Ascending aorta (tissue), 2 donors: ENCODE measurements around the gene SLC7A9. TPM values are rescaled to one million over a fixed set of nuclear protein-coding genes. Genes with fewer than 3 reads are reported as not detected.
"Not testable (repeated sequence)": the region's sequence is repeated elsewhere in the genome, so short reads cannot be mapped to it uniquely, and the experiment has no call there.

Experiments used
- DNase-seq, 2 donors: peaks; one replicate each; pipeline ENCODE4 v3.0.0-alpha.2; 2019; ENCODE audit warnings: low spot score in 2 of 2
- H3K27ac ChIP-seq, 2 donors: fragments of 200-600 bp; sonication (generic); one replicate each; pipeline ENCODE4 v1.5.1; 2016 to 2017; ENCODE audit warnings: mild to moderate bottlenecking in 1 of 2
- H3K27me3 ChIP-seq: fragments of 200-600 bp; sonication (generic); one replicate; pipeline ENCODE4 v1.5.1; 2017
- H3K36me3 ChIP-seq, 2 donors: fragments of 200-600 bp; sonication (generic); one replicate each; pipeline ENCODE4 v1.5.1; 2016
- H3K4me1 ChIP-seq, 2 donors: fragments of 200-600 bp; sonication (generic); one replicate each; pipeline ENCODE4 v1.5.1; 2016 to 2017; ENCODE audit warnings: mild to moderate bottlenecking in 1 of 2
- H3K4me3 ChIP-seq, 2 donors: fragments of 200-600 bp; sonication (generic); one replicate each; pipeline ENCODE4 v1.5.1; 2016 to 2017; ENCODE audit warnings: mild to moderate bottlenecking in 1 of 2
- H3K9me3 ChIP-seq, 2 donors: fragments of 200-600 bp; sonication (generic); one replicate each; pipeline ENCODE4 v1.5.1; 2016
- CTCF ChIP-seq, 3 experiments: fragments of 200-600 bp in 2 of 3; fragments of 450-650 bp in 1 of 3; sonication (generic) in 2 of 3; IDR thresholded peaks; one replicate each; pipeline ENCODE4 v1.5.1; 2016 to 2019; ENCODE audit warnings: antibody characterized with exemption in 3 of 3, mild to moderate bottlenecking in 1 of 3, moderate library complexity in 1 of 3
- intact Hi-C: fragments of 100-400 bp; cut with DNase I; formaldehyde crosslinking; loops from one replicate; pipeline ENCODE4 v1.15.1; 2023
- total RNA-seq: library from RNA; depleted of rRNA; stranded (reverse); fragments of >200 nt; gene quantifications from one replicate; pipeline ENCODE4 v1.1.0, GENCODE V29; 2016

SLC7A9 gene
- total RNA-seq, 1 donor from 2014 or later = not detected

DNA sequence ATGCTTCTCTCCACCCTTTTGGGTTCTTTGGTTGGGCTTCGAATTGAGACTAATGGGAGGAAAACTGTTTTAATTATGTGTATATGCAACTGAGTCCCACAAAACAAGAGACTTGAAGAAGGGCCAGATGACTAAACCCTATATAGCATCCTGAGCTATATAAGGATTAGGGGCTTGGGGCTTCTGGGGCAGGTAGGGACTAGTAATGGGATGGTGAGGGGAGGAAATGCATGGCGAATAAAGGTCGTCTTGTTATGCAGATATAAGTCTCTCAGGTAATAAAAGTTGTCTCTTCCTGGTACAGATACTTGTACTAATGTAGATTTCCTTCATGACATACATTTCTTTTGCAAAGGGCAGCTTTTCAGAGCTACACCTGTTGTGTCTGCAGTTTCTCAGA, 2.8 kb upstream of the SLC7A9 start:
- intact Hi-C loops = no loop called here
- no peaks in the 10 kb centered on the region for H3K4me1 ChIP-seq
- no peak for TF ChIP-seq CTCF (IDR thresholded peaks at IDR 0.05)
- H3K36me3 ChIP-seq = peaks cover 0 to 13% of the 10 kb centered on the region in 2 donors
- DNase-seq = no peak
- no peaks in the 10 kb centered on the region for H3K27me3 ChIP-seq
- H3K27ac ChIP-seq = no peak overlapping the region
- H3K4me3 ChIP-seq = no peak overlapping the region
- no peaks in the 10 kb centered on the region for H3K9me3 ChIP-seq

DNA sequence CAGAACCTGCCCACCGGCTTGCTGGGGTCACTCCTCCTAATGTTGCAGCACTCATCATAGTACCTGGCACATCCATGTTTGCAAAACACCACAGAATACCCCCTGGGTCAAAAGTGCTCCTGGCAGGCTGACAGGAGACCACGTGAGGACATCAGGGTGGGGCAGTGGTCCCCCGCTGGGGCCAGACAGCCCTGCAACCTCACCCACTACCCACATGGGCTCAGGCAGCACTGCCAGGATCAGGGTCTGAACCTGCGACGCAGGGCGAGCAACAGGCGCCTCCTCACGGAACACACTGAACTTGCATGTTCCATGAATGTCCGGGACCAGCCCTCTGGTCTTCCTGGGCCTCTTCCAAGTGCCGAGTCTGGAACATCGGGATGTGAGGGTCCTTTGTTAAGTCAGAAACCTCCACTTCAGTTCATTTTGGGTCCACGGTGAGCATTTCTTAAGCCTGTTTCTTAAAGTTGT, 1.4 kb upstream of the SLC7A9 start:
- intact Hi-C loops = no loop called here
- H3K36me3 ChIP-seq = peaks cover 0 to 1% of the 10 kb centered on the region in 2 donors
- no peak overlapping the region for H3K4me3 ChIP-seq
- H3K27ac ChIP-seq = no peak overlapping the region
- no peak for DNase-seq
- no peaks in the 10 kb centered on the region for H3K9me3 ChIP-seq
- H3K27me3 ChIP-seq = no peaks in the 10 kb centered on the region
- no peak for TF ChIP-seq CTCF (IDR thresholded peaks at IDR 0.05)
- H3K4me1 ChIP-seq = no peaks in the 10 kb centered on the region

- H3K4me3 ChIP-seq = no peak overlapping the region
- H3K27me3 ChIP-seq = no peaks in the 10 kb centered on the region
- DNase-seq = no peak
- no peak for TF ChIP-seq CTCF (IDR thresholded peaks at IDR 0.05)
- no peaks in the 10 kb centered on the region for H3K4me1 ChIP-seq
- no peaks in the 10 kb centered on the region for H3K36me3 ChIP-seq
- intact Hi-C loops = no loop called here
- H3K27ac ChIP-seq = no peak overlapping the region
- no peaks in the 10 kb centered on the region for H3K9me3 ChIP-seq
Measured at GRCh38 chr19:32869966-32870573, 503 bp upstream of the SLC7A9 start.

- H3K4me3 ChIP-seq = no peak overlapping the region
- no peaks in the 10 kb centered on the region for H3K9me3 ChIP-seq
- H3K36me3 ChIP-seq = no peaks in the 10 kb centered on the region
- DNase-seq = no peak
- TF ChIP-seq CTCF (IDR thresholded peaks at IDR 0.05) = no peak
- intact Hi-C loops = no loop called here
- no peak overlapping the region for H3K27ac ChIP-seq
- no peaks in the 10 kb centered on the region for H3K27me3 ChIP-seq
- no peaks in the 10 kb centered on the region for H3K4me1 ChIP-seq
Measured at GRCh38 chr19:32868206-32868950, 1.2 kb downstream of the SLC7A9 start.

DNA sequence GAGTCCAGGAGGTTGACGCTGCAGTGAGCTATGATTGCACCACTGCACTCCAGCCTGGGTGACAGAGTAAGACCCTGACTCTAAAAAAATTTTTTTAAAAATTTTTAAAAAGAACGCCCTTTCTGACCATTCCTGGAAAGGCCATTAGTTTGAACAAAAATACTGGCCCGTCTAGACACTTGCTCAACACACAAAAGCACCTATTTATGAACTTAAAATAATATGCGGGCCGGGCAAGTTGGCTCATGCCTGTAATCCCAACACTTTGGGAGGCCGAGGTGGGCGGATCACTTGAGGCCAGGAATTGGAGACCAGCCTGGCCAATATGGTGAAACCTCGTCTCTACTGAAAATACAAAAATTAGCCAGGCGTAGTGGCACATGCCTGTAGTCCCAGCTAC, 2.1 kb downstream of the SLC7A9 start:
- intact Hi-C loops, H3K27ac ChIP-seq, H3K9me3 ChIP-seq, H3K27me3 ChIP-seq, DNase-seq, H3K36me3 ChIP-seq, H3K4me3 ChIP-seq, H3K4me1 ChIP-seq: not testable (repeated sequence)

DNA sequence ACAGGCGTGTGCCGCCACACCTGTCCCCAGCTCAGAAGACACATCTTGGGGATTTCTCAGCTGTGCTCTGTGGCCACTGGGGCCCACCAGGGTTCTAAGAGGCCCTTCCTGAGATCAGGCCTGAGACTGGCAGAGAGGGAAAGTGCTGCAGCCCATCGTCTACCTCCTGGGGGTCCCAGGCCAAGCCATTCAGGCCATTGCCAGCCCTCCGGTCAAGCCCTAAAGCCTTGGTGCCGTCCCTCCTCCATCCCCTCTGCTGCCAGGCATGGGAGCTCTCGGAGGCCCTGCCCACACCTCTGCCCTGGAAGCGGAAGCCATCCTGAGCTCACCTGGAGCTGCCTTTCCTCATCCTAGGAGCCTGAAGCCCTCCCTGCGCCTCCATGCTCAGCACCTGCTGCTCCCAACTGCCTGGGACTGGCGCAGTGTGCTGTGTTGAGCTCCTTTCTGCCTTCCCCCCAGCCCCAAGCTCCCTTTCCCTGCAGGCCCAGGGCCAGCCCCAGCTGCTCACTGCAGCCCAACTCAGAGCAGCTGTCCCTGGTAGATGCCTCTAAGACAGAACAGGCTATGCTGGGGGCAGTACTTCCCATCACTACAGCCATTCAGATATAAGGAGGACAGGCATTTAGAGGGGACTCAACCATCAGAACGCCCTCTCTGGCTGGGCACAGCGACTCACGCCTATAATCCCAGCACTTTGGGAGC, 2.9 kb downstream of the SLC7A9 start:
- intact Hi-C loops = no loop called here
- Histone ChIP-seq H3K36me3 (no peaks in the 10 kb centered on the region), H3K27ac (no peak overlapping the region), H3K4me3 (no peak overlapping the region), H3K4me1 (no peaks in the 10 kb centered on the region), H3K27me3 (no peaks in the 10 kb centered on the region), H3K9me3 (no peaks in the 10 kb centered on the region)
- no peak for TF ChIP-seq CTCF (IDR thresholded peaks at IDR 0.05)
- no peak for DNase-seq
